Measurements from ENCODE around the gene TTI1.

DNA sequence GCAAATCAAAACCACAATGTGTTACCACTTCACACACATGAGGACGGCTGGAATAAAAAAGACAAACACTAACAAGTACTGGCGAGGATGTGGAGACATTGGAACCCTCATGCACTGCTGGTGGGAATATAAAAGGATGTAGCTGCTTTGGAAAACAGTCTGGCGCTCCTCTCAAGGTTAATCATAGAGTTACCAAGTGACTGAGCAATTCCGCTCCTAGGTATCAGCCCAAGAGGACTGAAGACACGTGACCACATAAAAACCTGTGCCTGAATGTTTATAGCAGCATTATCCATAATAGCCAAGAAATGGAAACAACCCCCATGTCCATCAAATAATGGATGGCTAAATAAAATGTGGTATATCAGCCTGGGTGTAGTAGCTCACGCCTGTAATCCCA lies 85.3 kb downstream of the TTI1 start:
- TF ChIP-seq CTCF (IDR thresholded peaks at IDR 0.05) (no peak), POLR2A (IDR thresholded peaks at IDR 0.05) (no peak), POLR2AphosphoS5 (IDR thresholded peaks at IDR 0.05) (no peak), EP300 (IDR thresholded peaks at IDR 0.05) (no peak)

All from gastroesophageal sphincter (tissue), 3 donors.